Upper lobe of left lung (tissue), 4 donors: ENCODE data around the gene WNT2.

Source experiments
- EP300 ChIP-seq, 4 donors: sonication (generic); formaldehyde crosslinking; IDR thresholded peaks; one replicate each; pipeline ENCODE4 v1.5.1; 2017; ENCODE audit warnings: antibody characterized with exemption in 4 of 4, control low read depth in 2 of 4
- TF ChIP-seq, protein P1 (sequence below), 6 experiments: fragments of 450-650 bp in 4 of 6; fragments of 200-600 bp in 2 of 6; sonication (generic) in 2 of 6; IDR thresholded peaks; one replicate each; pipeline ENCODE4 v1.5.1; 2016 to 2019; ENCODE audit warnings: antibody characterized with exemption in 6 of 6

DNA sequence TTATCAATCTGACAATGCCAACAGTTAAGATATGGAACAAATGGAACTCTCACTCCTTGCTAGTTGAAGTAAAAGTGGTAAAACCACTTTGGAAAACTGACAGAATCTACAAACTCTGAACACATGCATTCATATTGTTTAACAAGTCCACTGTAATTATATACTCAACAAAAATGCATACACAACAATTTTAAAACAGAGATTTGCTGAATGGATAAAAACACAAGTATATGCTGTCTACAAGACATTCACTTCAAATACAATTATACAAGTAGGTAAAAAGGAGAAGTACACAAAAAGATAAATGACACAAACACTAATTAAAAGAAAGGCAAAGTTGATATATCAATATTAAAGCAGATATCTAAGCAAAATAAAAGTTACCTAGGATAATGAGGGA is 9.2 kb upstream of the WNT2 start:
- TF ChIP-seq, protein P1, sequence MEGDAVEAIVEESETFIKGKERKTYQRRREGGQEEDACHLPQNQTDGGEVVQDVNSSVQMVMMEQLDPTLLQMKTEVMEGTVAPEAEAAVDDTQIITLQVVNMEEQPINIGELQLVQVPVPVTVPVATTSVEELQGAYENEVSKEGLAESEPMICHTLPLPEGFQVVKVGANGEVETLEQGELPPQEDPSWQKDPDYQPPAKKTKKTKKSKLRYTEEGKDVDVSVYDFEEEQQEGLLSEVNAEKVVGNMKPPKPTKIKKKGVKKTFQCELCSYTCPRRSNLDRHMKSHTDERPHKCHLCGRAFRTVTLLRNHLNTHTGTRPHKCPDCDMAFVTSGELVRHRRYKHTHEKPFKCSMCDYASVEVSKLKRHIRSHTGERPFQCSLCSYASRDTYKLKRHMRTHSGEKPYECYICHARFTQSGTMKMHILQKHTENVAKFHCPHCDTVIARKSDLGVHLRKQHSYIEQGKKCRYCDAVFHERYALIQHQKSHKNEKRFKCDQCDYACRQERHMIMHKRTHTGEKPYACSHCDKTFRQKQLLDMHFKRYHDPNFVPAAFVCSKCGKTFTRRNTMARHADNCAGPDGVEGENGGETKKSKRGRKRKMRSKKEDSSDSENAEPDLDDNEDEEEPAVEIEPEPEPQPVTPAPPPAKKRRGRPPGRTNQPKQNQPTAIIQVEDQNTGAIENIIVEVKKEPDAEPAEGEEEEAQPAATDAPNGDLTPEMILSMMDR (IDR thresholded peaks at IDR 0.05) = no peak
- no peak for TF ChIP-seq EP300 (IDR thresholded peaks at IDR 0.05)
